Peyer's patch (tissue), 4 donors: ENCODE measurements around the gene ANKS6. TPM values are rescaled to one million over a fixed set of nuclear protein-coding genes. Genes with fewer than 3 reads are reported as not detected.
A peak's percentile ranks its signal among the peaks of the same experiment; 100 is the strongest.

Experiments used
- DNase-seq, 3 donors: peaks; one replicate each; pipeline ENCODE4 v3.0.0-alpha.2; 2017 to 2019
- H3K27ac ChIP-seq, 4 donors: fragments of 200-600 bp; sonication (generic); one replicate each; pipeline ENCODE4 v1.5.1; 2016 to 2019
- H3K27me3 ChIP-seq, 2 donors: fragments of 200-600 bp; sonication (generic); one replicate each; pipeline ENCODE4 v1.5.1; 2019
- H3K36me3 ChIP-seq, 3 donors: fragments of 200-600 bp; sonication (generic); one replicate each; pipeline ENCODE4 v1.5.1; 2016 to 2019
- H3K4me1 ChIP-seq, 4 donors: fragments of 200-600 bp; sonication (generic); one replicate each; pipeline ENCODE4 v1.5.1; 2016 to 2019
- H3K4me3 ChIP-seq, 4 donors: fragments of 200-600 bp; sonication (generic); 1 replicate in 3 of 4; 2 replicates in 1 of 4; pipeline ENCODE4 v1.5.1; 2016 to 2019; ENCODE audit warnings: mild to moderate bottlenecking in 1 of 4
- H3K9me3 ChIP-seq, 4 donors: fragments of 200-600 bp; sonication (generic); one replicate each; pipeline ENCODE4 v1.5.1; 2016 to 2019; ENCODE audit warnings: mild to moderate bottlenecking in 1 of 4
- CTCF ChIP-seq, 6 experiments: fragments of 450-650 bp in 4 of 6; fragments of 200-600 bp in 2 of 6; sonication (generic) in 1 of 6; IDR thresholded peaks; one replicate each; pipeline ENCODE4 v1.5.1; 2017 to 2019; ENCODE audit warnings: antibody characterized with exemption in 6 of 6, mild to moderate bottlenecking in 3 of 6, moderate library complexity in 1 of 6
- POLR2A ChIP-seq, 2 donors: fragments of 450-650 bp; IDR thresholded peaks; one replicate each; pipeline ENCODE4 v1.5.1; 2017; ENCODE audit warnings: antibody characterized with exemption in 2 of 2, mild to moderate bottlenecking in 2 of 2, moderate library complexity in 2 of 2
- total RNA-seq, 4 donors: library from RNA; depleted of rRNA; stranded (reverse); fragments of >200 nt; gene quantifications; one replicate each; pipeline ENCODE4 v1.1.0, GENCODE V29; 2016

ANKS6 gene
- total RNA-seq, 4 donors from 2014 or later: 39.8 to 79.6 (median 54.6) TPM

GRCh38 chr9:98790134-98790841, 6.1 kb downstream of the ANKS6 start:
- H3K4me1 ChIP-seq: peaks cover 0 to 15% (median 1%) of the 10 kb centered on the region in 4 donors
- no peak overlapping the region for H3K27ac ChIP-seq
- TF ChIP-seq POLR2A (IDR thresholded peaks at IDR 0.05) (no peak), CTCF (IDR thresholded peaks at IDR 0.05) (no peak)

DNA sequence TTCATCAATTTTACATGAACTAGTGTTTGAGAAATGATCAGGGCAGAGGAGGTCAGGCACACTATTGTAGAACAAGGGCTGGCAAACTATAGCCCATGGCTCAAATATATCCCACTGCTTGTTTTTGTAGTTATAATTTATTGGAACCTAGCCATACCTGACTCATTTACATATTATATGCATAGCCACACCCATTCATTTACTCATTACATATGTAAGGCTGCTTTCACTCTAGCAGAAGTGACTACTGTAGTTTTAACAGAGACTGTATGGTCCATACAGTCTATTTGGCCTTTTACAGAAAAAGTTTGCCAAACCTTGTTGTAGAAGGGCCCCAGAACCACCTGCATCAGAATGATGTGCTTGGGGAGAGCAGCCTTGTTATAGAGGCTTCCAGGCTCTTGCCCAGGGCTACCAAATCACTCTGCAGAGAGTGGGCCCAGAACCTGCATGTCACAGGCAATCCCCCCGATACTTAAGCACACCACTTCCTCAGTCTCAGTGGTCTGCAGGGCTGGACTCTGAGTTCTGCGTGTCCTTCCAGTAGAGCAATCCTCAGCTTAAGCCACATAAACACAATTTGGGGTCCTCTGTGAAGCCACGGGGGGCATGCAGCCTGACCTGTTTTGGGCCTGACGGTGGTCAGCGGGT, 6.7 kb downstream of the ANKS6 start:
- Histone ChIP-seq H3K27me3 (no peaks in the 10 kb centered on the region), H3K36me3 (peaks cover 0 to 10% (median 0%) of the 10 kb centered on the region in 3 donors), H3K4me3 (no peak overlapping the region), H3K4me1 (peaks cover 0 to 10% (median 0%) of the 10 kb centered on the region in 4 donors), H3K27ac (no peak overlapping the region), H3K9me3 (no peaks in the 10 kb centered on the region)
- DNase-seq: no peak
- no peak for TF ChIP-seq POLR2A (IDR thresholded peaks at IDR 0.05)

More at GRCh38 chr9:98790134-98790841, 6.1 kb downstream of the ANKS6 start:
- H3K4me3 ChIP-seq: no peak overlapping the region
- H3K27me3 ChIP-seq: no peaks in the 10 kb centered on the region
- H3K9me3 ChIP-seq: no peaks in the 10 kb centered on the region
- peaks cover 0 to 10% (median 0%) of the 10 kb centered on the region in 3 donors for H3K36me3 ChIP-seq
- peak in 1 of 3 donors; percentile 46 for DNase-seq

DNA sequence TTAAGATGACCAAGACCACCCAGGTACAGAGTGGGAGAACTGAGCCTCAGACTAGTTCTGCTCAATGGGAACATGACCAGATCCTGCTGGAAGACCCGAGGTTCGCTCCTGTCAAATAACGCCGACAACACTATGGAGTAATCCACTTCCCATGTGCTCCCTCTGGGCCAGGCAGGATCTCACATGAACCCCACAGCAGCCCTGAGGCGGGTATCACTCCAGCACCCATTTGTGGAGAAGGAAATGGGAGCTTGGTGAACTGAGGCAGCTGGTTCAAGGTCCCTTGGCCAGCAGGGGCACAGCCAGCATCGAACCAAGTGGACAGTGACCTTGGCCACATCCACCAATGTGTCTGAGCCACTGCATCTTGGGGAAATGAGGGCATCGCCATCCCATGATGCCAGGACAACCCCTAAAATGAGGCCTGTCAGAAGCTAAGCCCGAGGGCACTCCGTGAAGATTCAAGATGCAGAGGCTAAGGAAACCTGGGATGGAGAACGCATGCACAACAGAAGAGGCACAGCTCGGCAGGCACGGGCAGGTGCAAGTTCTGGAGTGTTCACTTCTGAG, 8.5 kb downstream of the ANKS6 start:
- Histone ChIP-seq H3K4me1 (peaks cover 0 to 12% (median 0%) of the 10 kb centered on the region in 4 donors), H3K4me3 (no peak overlapping the region), H3K36me3 (peaks cover 0 to 13% (median 0%) of the 10 kb centered on the region in 3 donors), H3K27me3 (no peaks in the 10 kb centered on the region), H3K27ac (no peak overlapping the region), H3K9me3 (no peaks in the 10 kb centered on the region)
- TF ChIP-seq CTCF (IDR thresholded peaks at IDR 0.05) (no peak), POLR2A (IDR thresholded peaks at IDR 0.05) (no peak)
- peak in 1 of 3 donors; percentile 33 for DNase-seq

GRCh38 chr9:98786750-98787510, 9.4 kb downstream of the ANKS6 start:
- TF ChIP-seq CTCF (IDR thresholded peaks at IDR 0.05) (no peak), POLR2A (IDR thresholded peaks at IDR 0.05) (no peak)

GRCh38 chr9:98784831-98785806, 11.2 kb downstream of the ANKS6 start:
- peaks cover 0 to 15% (median 0%) of the 10 kb centered on the region in 3 donors for H3K36me3 ChIP-seq
- no peaks in the 10 kb centered on the region for H3K27me3 ChIP-seq
- no peak for TF ChIP-seq CTCF (IDR thresholded peaks at IDR 0.05)
- no peak for TF ChIP-seq POLR2A (IDR thresholded peaks at IDR 0.05)
- no peak overlapping the region for H3K4me3 ChIP-seq
- H3K27ac ChIP-seq: no peak overlapping the region
- H3K4me1 ChIP-seq: peaks cover 0 to 14% (median 3%) of the 10 kb centered on the region in 4 donors
- no peaks in the 10 kb centered on the region for H3K9me3 ChIP-seq
- DNase-seq: peak in 1 of 3 donors; percentile 32

More at GRCh38 chr9:98786750-98787510, 9.4 kb downstream of the ANKS6 start:
- DNase-seq: peak in 1 of 3 donors; percentile 45
- H3K27me3 ChIP-seq: no peaks in the 10 kb centered on the region
- H3K9me3 ChIP-seq: no peaks in the 10 kb centered on the region
- H3K36me3 ChIP-seq: peaks cover 0 to 13% (median 0%) of the 10 kb centered on the region in 3 donors
- H3K4me1 ChIP-seq: peaks cover 0 to 16% (median 0%) of the 10 kb centered on the region in 4 donors
- no peak overlapping the region for H3K4me3 ChIP-seq
- peak overlapping the region in 1 of 4 donors; percentile 6 for H3K27ac ChIP-seq
